IMR-90 (cell line): Measurements from ENCODE around the gene RNF111. TPM values are rescaled to one million over a fixed set of nuclear protein-coding genes. Genes with fewer than 3 reads are reported as not detected.
A peak's percentile ranks its signal among the peaks of the same experiment; 100 is the strongest.

Source experiments
- ATAC-seq: fragments of 200-7000 bp; cut with Tn5 transposase; 2 replicates; pipeline ENCODE4 v1.9.1; 2020; ENCODE audit warnings: low read depth, mild to moderate bottlenecking, moderate library complexity
- BruUV-seq: library from RNA; stranded (reverse); fragments of 400-500 nt; replicated peaks from 2 replicates; lab custom pipeline; 2021; lab: Mats Ljungman, UMichigan
- CTCF ChIA-PET: fragments of 300-600 bp; formaldehyde crosslinking; extraction: SDS; loops from one replicate; lab custom pipeline; 2021; ENCODE audit warnings: antibody characterized with exemption; lab: Yijun Ruan, JAX
- POLR2A ChIA-PET: fragments of 300-600 bp; sonication (Branson Sonifier 250); formaldehyde crosslinking; loops from one replicate; lab custom pipeline; 2022; ENCODE audit warnings: antibody characterized with exemption; ENCODE audit not compliant: unreplicated experiment; lab: Charles Lee
- DNase-seq: peaks from one replicate; pipeline ENCODE4 v3.0.0; 2013
- H2AFZ ChIP-seq: replicated peaks from 2 replicates; pipeline ENCODE3; 2013; ENCODE audit warnings: low read length, mild to moderate bottlenecking; ENCODE audit not compliant: poor library complexity
- H2AK5ac ChIP-seq: 2 replicates; pipeline ENCODE4 v1.6.1; 2013; ENCODE audit warnings: low read depth, low read length, inconsistent platforms
- H2AK9ac ChIP-seq: replicated peaks from 2 replicates; pipeline ENCODE3; 2013; ENCODE audit warnings: mild to moderate bottlenecking, low read depth, low read length, moderate library complexity; ENCODE audit not compliant: poor library complexity
- H2BK120ac ChIP-seq: 2 replicates; pipeline ENCODE4 v1.6.1; 2013; ENCODE audit warnings: low read depth, low read length, inconsistent platforms
- H2BK15ac ChIP-seq: 3 replicates; pipeline ENCODE4 v1.6.1; 2013; ENCODE audit warnings: low read depth, low read length, inconsistent platforms
- H2BK20ac ChIP-seq: 2 replicates; pipeline ENCODE4 v1.6.1; 2013; ENCODE audit warnings: low read depth, mild to moderate bottlenecking, inconsistent platforms, low read length, moderate library complexity
- H2BK5ac ChIP-seq: 2 replicates; pipeline ENCODE4 v1.6.1; 2013; ENCODE audit warnings: mild to moderate bottlenecking, low read depth, low read length, inconsistent platforms; ENCODE audit not compliant: poor library complexity, severe bottlenecking
- H3K14ac ChIP-seq: replicated peaks from 2 replicates; pipeline ENCODE4 v1.6.1; 2013; ENCODE audit warnings: low read depth, low read length, inconsistent platforms
- H3K18ac ChIP-seq: 2 replicates; pipeline ENCODE4 v1.6.1; 2013; ENCODE audit warnings: low read depth, low read length, control low read depth
- H3K23ac ChIP-seq: 2 replicates; pipeline ENCODE4 v1.6.1; 2013; ENCODE audit warnings: low read depth, low read length, inconsistent platforms
- H3K27ac ChIP-seq: 2 replicates; pipeline ENCODE4 v1.5.1; 2013; ENCODE audit warnings: mild to moderate bottlenecking, control low read depth, low read length; ENCODE audit not compliant: insufficient read depth
- H3K27me3 ChIP-seq: 2 replicates; pipeline ENCODE4 v1.6.1; 2013; ENCODE audit warnings: low read length; ENCODE audit not compliant: control insufficient read depth, insufficient read depth
- H3K36me3 ChIP-seq: 2 replicates; pipeline ENCODE4 v1.6.1; 2013; ENCODE audit warnings: low read length, mixed read lengths; ENCODE audit not compliant: control insufficient read depth, insufficient read depth
- H3K4ac ChIP-seq: 2 replicates; pipeline ENCODE4 v1.6.1; 2013; ENCODE audit warnings: low read depth, low read length, inconsistent platforms
- H3K4me1 ChIP-seq: 2 replicates; pipeline ENCODE4 v1.6.1; 2013; ENCODE audit warnings: low read length, mixed read lengths; ENCODE audit not compliant: control insufficient read depth, insufficient read depth
- H3K4me2 ChIP-seq: 2 replicates; pipeline ENCODE4 v1.6.1; 2013; ENCODE audit warnings: low read depth, mild to moderate bottlenecking, control low read depth, low read length, moderate library complexity
- H3K4me3 ChIP-seq: 2 replicates; pipeline ENCODE4 v1.5.1; 2013; ENCODE audit warnings: low read depth, mild to moderate bottlenecking, control low read depth, low read length, moderate library complexity; ENCODE audit not compliant: insufficient read depth
- H3K56ac ChIP-seq: 2 replicates; pipeline ENCODE4 v1.6.1; 2013; ENCODE audit warnings: low read length, inconsistent platforms; ENCODE audit not compliant: insufficient read depth; ENCODE audit errors: extremely low read depth
- H3K79me1 ChIP-seq, 2 experiments: 2 replicates each; pipeline ENCODE4 v1.6.1; 2013; ENCODE audit warnings: low read length in 2 of 2, inconsistent platforms in 1 of 2, low read depth in 1 of 2
- H3K9ac ChIP-seq: 2 replicates; pipeline ENCODE4 v1.6.1; 2013; ENCODE audit warnings: low read depth, low read length, control low read depth
- H3K9me1 ChIP-seq: 2 replicates; pipeline ENCODE4 v1.6.1; 2013; ENCODE audit warnings: low read length, inconsistent platforms; ENCODE audit not compliant: insufficient read depth
- H3K9me3 ChIP-seq: 2 replicates; pipeline ENCODE4 v1.6.1; 2013; ENCODE audit warnings: low read length; ENCODE audit not compliant: control insufficient read depth, insufficient read depth
- H4K20me1 ChIP-seq: 2 replicates; pipeline ENCODE4 v1.6.1; 2013; ENCODE audit warnings: low read length, inconsistent platforms; ENCODE audit not compliant: insufficient read depth
- H4K5ac ChIP-seq: 2 replicates; pipeline ENCODE4 v1.6.1; 2013; ENCODE audit warnings: mild to moderate bottlenecking, low read depth, low read length, control low read depth
- H4K8ac ChIP-seq, 2 experiments: 2 replicates each; pipeline ENCODE4 v1.6.1; 2013; ENCODE audit warnings: low read depth in 2 of 2, low read length in 2 of 2, control low read depth in 1 of 2, inconsistent platforms in 1 of 2
- H4K91ac ChIP-seq: 2 replicates; pipeline ENCODE4 v1.6.1; 2013; ENCODE audit warnings: low read depth, low read length, inconsistent platforms; ENCODE audit not compliant: insufficient read depth
- MAFK ChIP-seq: IDR thresholded peaks from 2 replicates; pipeline ENCODE4 v1.6.1; 2012; ENCODE audit warnings: low read depth, low read length, improper control_type of control experiment
- MXI1 ChIP-seq: IDR thresholded peaks from 2 replicates; pipeline ENCODE4 v1.6.1; 2012; ENCODE audit warnings: low read depth, mild to moderate bottlenecking, low read length, moderate library complexity, borderline replicate concordance
- RAD21 ChIP-seq: IDR thresholded peaks from 2 replicates; pipeline ENCODE4 v1.6.1; 2012; ENCODE audit warnings: low read length, improper control_type of control experiment
- SMC3 ChIP-seq: fragments of 150-350 bp; IDR thresholded peaks from 2 replicates; pipeline ENCODE4 v1.6.1; 2016; ENCODE audit warnings: low read depth, mild to moderate bottlenecking, antibody characterized with exemption, low read length, moderate library complexity
- WGBS, 2 experiments: methylation state at CpG; one replicate each; pipeline versions ENCODE4 v1.1.5 to v1.1.7; 2013; ENCODE audit warnings: missing lambda C conversion rate in 2 of 2; ENCODE audit not compliant: insufficient read length in 1 of 2; ENCODE audit errors: extremely low coverage in 2 of 2; 5-methylcytosine and 5-hydroxymethylcytosine counted together
- dilution Hi-C: fragments of 300-500 bp; cut with HindIII; formaldehyde crosslinking; loops from one replicate; pipeline ENCODE4 v1.14.3; 2018; ENCODE audit warnings: low sequenced_read_pairs; ENCODE audit not compliant: unreplicated experiment
- in situ Hi-C: fragments of 300-500 bp; cut with MboI; formaldehyde crosslinking; loops from 3 replicates; pipeline ENCODE4 v1.14.3; 2019; ENCODE audit warnings: low sequenced_read_pairs, inconsistent platforms, mixed read lengths
- intact Hi-C: fragments of 100-400 bp; cut with micrococcal nuclease; formaldehyde crosslinking; loops from 2 replicates; pipeline ENCODE4 v1.10.0; 2022
- polyA plus RNA-seq, 3 experiments: library from polyadenylated mRNA; depleted of rRNA; stranded (reverse); fragments of >200 nt; gene quantifications; 2 replicates each; pipeline ENCODE4 v1.2.3, GENCODE V29; 2012; ENCODE audit warnings: low replicate concordance in 1 of 3
- total RNA-seq: library from RNA; depleted of rRNA; stranded (reverse); fragments of >200 nt; gene quantifications from 2 replicates; pipeline ENCODE4 v1.2.3, GENCODE V29; 2012
- TF ChIP-seq, protein P1 (sequence below): conservative IDR thresholded peaks from 2 replicates; pipeline ENCODE4 v1.5.1; 2012; ENCODE audit warnings: mild to moderate bottlenecking, low read depth, low read length, improper control_type of control experiment

The RNF111 gene
- total and polyA plus RNA-seq, 2 of the 4 experiments (the other 2 are of a cell fraction) = 13.5 to 20.1 TPM

DNA sequence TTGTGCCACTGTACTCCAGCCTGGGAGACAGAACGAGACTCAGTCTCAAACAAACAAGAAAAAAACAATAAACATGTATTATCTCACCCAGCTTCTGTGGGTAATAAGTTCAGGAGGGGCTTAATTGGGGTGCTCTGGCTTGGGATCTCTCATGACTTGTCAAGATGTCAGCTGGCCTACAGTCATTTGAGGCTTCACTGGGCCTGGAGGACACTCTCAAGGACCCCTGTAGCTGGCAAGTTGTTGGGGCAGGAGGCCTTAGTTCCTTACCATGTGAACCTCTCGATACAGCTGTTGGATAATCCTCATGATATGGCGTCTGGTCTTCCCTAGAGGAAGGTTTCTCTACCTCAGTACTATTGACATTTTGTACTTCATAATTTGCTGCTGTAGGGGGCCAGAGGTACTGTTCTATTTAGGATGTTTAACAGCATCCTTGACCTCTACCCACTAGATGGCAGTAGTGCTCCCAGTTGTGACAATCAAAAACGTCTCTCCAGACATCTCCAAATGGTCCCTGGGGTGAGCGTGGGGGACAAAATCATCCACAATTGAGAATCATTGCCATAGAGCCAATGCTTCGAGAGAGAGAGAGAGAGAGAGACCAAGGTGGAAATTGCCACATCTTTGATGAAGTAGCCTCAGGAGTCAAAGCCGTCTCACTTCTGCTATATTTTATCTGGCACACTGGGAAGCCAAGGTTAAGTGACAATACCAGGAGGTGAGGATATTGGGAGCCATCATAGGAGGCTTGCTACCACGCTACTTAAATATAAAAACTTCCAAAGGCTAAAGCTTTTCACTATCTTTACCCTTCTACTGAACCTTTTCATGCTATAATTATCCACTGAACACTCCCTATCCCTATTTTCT, 30.1 kb upstream of the RNF111 start:
- Histone ChIP-seq H3K14ac (no peak overlapping the region), H3K4me3 (no peak overlapping the region), H3K27ac (no peak overlapping the region), H3K18ac (no peak overlapping the region), H3K56ac (no peak overlapping the region), H3K4me2 (0 out of 2 replicates have a peak overlapping the region, but pooled peaks have one; percentile 27), H3K9ac (no peak overlapping the region), H3K79me1 (no peaks in the 10 kb centered on the region), H2BK120ac (no peak overlapping the region), H3K9me3 (no peaks in the 10 kb centered on the region), H2BK20ac (no peak overlapping the region), H3K27me3 (no peaks in the 10 kb centered on the region), H3K36me3 (no peaks in the 10 kb centered on the region), H4K20me1 (no peaks in the 10 kb centered on the region), H2AK9ac (peak overlapping the region; percentile 88), H3K9me1 (no peaks in the 10 kb centered on the region), H2AFZ (peak overlapping the region; percentile 88), H4K5ac (no peak overlapping the region), H2BK15ac (no peak overlapping the region), H4K91ac (no peak overlapping the region), H4K8ac (no peak overlapping the region), H3K23ac (0 out of 2 replicates have a peak overlapping the region, but pooled peaks have one; percentile 8), H3K4me1 (no peaks in the 10 kb centered on the region), H2BK5ac (no peak overlapping the region), H3K4ac (no peak overlapping the region), H2AK5ac (no peak overlapping the region)
- TF ChIP-seq MXI1 = no peak
- TF ChIP-seq, protein P1, sequence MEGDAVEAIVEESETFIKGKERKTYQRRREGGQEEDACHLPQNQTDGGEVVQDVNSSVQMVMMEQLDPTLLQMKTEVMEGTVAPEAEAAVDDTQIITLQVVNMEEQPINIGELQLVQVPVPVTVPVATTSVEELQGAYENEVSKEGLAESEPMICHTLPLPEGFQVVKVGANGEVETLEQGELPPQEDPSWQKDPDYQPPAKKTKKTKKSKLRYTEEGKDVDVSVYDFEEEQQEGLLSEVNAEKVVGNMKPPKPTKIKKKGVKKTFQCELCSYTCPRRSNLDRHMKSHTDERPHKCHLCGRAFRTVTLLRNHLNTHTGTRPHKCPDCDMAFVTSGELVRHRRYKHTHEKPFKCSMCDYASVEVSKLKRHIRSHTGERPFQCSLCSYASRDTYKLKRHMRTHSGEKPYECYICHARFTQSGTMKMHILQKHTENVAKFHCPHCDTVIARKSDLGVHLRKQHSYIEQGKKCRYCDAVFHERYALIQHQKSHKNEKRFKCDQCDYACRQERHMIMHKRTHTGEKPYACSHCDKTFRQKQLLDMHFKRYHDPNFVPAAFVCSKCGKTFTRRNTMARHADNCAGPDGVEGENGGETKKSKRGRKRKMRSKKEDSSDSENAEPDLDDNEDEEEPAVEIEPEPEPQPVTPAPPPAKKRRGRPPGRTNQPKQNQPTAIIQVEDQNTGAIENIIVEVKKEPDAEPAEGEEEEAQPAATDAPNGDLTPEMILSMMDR = peak; percentile 76
- TF ChIP-seq RAD21 = peak; percentile 60
- peak; percentile 52 for TF ChIP-seq SMC3
- TF ChIP-seq MAFK = no peak
- WGBS, 2 experiments = 60% methylated on average over 1 of the region's 8 CpGs; no CpG with 5 or more reads in 1 of the 2 experiments
- CTCF ChIA-PET = interaction anchor here (0.6 to 1.1 kb wide), 4 partner anchors 16 to 703 kb away, joined by 3 to 5 read pairs (median 4); no protein-coding TSS in a partner anchor
- no TSS peak for BruUV-seq
- ATAC-seq = peak; percentile 93
- POLR2A ChIA-PET = no interaction called here
- in situ Hi-C loops (no loop called here), intact Hi-C loops (loop anchor here (5.0 kb wide), 1 partner anchor 570 kb away; no protein-coding TSS in a partner anchor), dilution Hi-C loops (no loop called here)
- DNase-seq = peak; percentile 58
